HT-29 (cell line): ENCODE measurements around the gene TRAPPC11. TPM values are rescaled to one million over a fixed set of nuclear protein-coding genes. Genes with fewer than 3 reads are reported as not detected.
A peak's percentile ranks its signal among the peaks of the same experiment; 100 is the strongest.

Source experiments
- DNase-seq: peaks from one replicate; pipeline ENCODE4 v3.0.0-alpha.2; 2015; ENCODE audit warnings: low spot score
- small RNA-seq: library from RNA; depleted of rRNA; stranded (forward); fragments of <200 nt; gene quantifications from one replicate; pipeline ENCODE3, GENCODE V24; 2014
- total RNA-seq: library from RNA; depleted of rRNA; stranded (reverse); fragments of >200 nt; shearing (Covaris generic); gene quantifications from 2 replicates; pipeline ENCODE4 v1.2.3, GENCODE V29; 2014; rRNA removed

Gene TRAPPC11
- total RNA-seq, 1 experiment from 2014 or later: 9.8 TPM

GRCh38 chr4:183758061-183758757, 99.1 kb downstream of the TRAPPC11 start:
- DNase-seq: no peak

- no peak for DNase-seq
Measured at GRCh38 chr4:183758758-183759447, 99.8 kb downstream of the TRAPPC11 start.

DNA sequence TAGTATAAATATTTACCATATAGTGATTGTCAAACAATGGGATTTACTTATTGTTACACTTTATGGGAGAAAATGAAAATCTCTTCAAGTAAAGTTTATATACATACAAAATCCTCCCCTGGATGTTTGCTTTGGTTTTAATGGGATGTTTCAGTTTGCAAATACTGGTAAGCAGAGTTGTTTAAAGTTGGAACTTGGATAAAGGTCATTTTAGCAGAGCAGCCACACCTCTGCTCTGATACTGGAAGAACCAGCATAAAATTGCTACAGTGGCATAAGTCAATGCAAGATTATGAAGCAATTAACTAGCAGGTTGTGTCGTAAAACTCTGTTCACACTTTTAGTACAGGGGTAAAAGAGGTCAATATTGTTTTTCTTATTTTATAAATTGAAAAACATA, 101.2 kb downstream of the TRAPPC11 start:
- DNase-seq: peak; percentile 13

Small RNAs within 50 kb of the gene (small RNA-seq; reads per million reads assigned to genes)
- gene RNU6-1053P (not detected), gene RNU6-335P (not detected), gene RNU6-479P (not detected)

Other genes starting within 250 kb of the TRAPPC11 start
- 17.8 and 18.8 TPM in 2 replicates for gene CDKN2AIP, start 214.7 kb upstream of the TRAPPC11 start, total RNA-seq
- 4.8 and 8.1 TPM in 2 replicates for gene ING2, start 154.2 kb upstream of the TRAPPC11 start, total RNA-seq
- gene RWDD4, start 108 bp upstream of the TRAPPC11 start, total RNA-seq: 22.1 and 25.3 TPM in 2 replicates
- not detected in 2 replicates for gene STOX2, start 246.0 kb downstream of the TRAPPC11 start, total RNA-seq